Measurements from ENCODE around the gene SF3A1.
A peak's percentile ranks its signal among the peaks of the same experiment; 100 is the strongest.

The SF3A1 gene

DNA sequence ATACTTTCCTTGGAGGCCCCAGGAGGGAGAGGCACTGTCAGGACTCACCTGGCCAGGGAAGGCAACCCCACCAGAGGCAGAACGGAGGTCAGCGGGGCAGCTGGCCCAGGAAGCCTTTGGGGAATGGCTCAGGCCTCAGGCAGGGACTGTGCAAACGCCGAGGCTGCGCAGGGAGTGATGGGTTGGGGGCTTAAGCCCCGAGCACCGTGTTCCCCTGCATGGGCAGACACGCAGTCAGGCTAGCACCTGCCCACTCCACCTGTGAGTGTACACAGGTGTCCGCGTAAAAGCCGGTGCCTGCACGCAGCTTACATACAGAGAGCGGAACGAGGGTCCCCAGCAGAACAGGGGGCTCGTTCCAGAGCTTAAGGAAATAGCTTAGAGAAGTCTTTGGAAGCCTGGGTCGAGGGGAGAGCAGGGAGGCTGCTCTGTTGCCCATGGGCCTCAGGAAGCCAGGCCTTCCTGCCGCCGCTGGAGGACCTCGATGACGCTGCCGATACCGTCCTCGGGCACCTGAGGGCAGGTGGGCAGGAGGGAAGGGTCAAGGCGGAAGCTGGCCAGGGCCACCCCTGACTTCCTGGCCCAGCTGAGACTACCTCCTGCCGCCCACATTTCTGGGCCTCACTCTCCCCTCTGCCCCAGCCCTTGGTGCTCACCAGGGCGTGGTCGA, 71.4 kb downstream of the SF3A1 start:
- DNase-seq, result no peak

- DNase-seq, result no peak
These were observed 72.0 kb downstream of the SF3A1 start for GRCh38 chr22:30284666-30285065.

- DNase-seq, result no peak
These were observed 72.5 kb downstream of the SF3A1 start for GRCh38 chr22:30284172-30284571.

- no peak for DNase-seq
These were observed 73.4 kb downstream of the SF3A1 start for GRCh38 chr22:30283342-30283741.

DNA sequence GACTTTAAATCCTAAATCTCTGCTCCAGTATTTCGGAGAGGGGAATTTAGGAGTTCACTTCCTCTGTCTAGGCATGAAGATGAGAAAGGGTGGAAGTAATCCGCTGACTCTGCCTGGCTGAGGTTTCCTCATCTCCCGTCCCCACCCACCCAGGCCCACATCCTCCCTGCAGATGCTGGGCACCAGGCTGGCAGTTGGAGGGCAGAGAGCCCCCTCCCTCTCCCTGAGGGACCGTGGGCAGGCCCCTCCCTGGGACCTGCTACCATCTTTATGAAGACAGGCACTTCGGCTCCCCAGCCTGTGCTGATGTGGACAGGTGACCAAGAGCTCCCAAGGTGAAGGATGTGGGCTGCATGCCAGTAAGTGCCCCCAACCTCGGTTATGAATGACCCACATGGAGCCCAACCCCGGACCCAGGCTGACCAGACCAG, 74.1 kb downstream of the SF3A1 start:
- DNase-seq, result peak in 1 of 2 donors; percentile 7
